Pancreas (tissue), 10 donors: ENCODE data around the gene RELL2. TPM values are rescaled to one million over a fixed set of nuclear protein-coding genes. Genes with fewer than 3 reads are reported as not detected.

ENCODE experiments used
- ATAC-seq, 4 donors: fragments of 200-7000 bp; cut with Tn5 transposase; one replicate each; pipeline versions ENCODE4 v1.8.0 to v1.9.1; 2020; ENCODE audit warnings: mild to moderate bottlenecking in 4 of 4, moderate library complexity in 4 of 4
- DNase-seq, 6 donors: peaks; one replicate each; pipeline ENCODE4 v3.0.0-alpha.2; 2020
- FAIRE-seq: peaks from 2 replicates; lab custom pipeline; 2012; peaks lifted over from hg19 to GRCh38; lab: Jason Lieb, UNC
- H3K27ac ChIP-seq, 4 donors: fragments of 200-600 bp; sonication (generic); 1 replicate in 3 of 4; 2 replicates in 1 of 4; pipeline versions ENCODE4 v1.5.0 to v1.8.0; 2020
- H3K27me3 ChIP-seq, 4 donors: fragments of 200-600 bp; one replicate each; pipeline ENCODE4 v1.8.0; 2021
- H3K36me3 ChIP-seq, 3 donors: fragments of 200-600 bp; sonication (generic) in 1 of 3; one replicate each; pipeline versions ENCODE4 v1.5.0 to v1.8.0; 2020 to 2021
- H3K4me1 ChIP-seq, 3 donors: fragments of 200-600 bp; one replicate each; pipeline ENCODE4 v1.8.0; 2021
- H3K4me3 ChIP-seq, 4 donors: fragments of 200-600 bp; sonication (generic) in 2 of 4; one replicate each; pipeline versions ENCODE4 v1.5.0 to v1.8.0; 2020 to 2021
- H3K9me3 ChIP-seq, 4 donors: fragments of 200-600 bp; one replicate each; pipeline ENCODE4 v1.8.0; 2021
- WGBS, 2 donors: extraction: QIAGEN DNeasy Blood & Tissue Kit; methylation state at CpG; one replicate each; pipeline ENCODE4 v1.1.7; 2013; 5-methylcytosine and 5-hydroxymethylcytosine counted together
- intact Hi-C, 3 donors: fragments of 100-400 bp; cut with DNase I; formaldehyde crosslinking; loops; one replicate each; pipeline versions ENCODE4 v1.11.1 to v1.14.2; 2022
- polyA plus RNA-seq, 2 donors: library from polyadenylated mRNA; stranded (reverse); fragments of 200-250 nt; gene quantifications; one replicate each; pipeline ENCODE4 v1.2.3, GENCODE V29; 2013
- total RNA-seq, 6 donors: library from RNA; stranded (reverse); fragmentation: NEBNext Ultra II Directional in 4 of 6; extraction: Animal tissue kit (Norgen Biotek cat#: 25700) in 4 of 6; gene quantifications; one replicate each; pipeline versions ENCODE4 v1.2.1 to v1.2.4, GENCODE V29; 2021 to 2023
- TF ChIP-seq, protein P1 (sequence below), 4 donors: fragments of 200-600 bp; sonication (generic) in 3 of 4; IDR thresholded peaks; one replicate each; pipeline versions ENCODE4 v1.5.0 to v1.8.0; 2021; ENCODE audit warnings: antibody characterized with exemption in 4 of 4
- donor health status: healthy with polysubstance abuse.
- donor health status: DM: no; HTN: no; CAD: no; lungs with moderate emphysema.
- donor health status: DM: no; HTN: no; CAD: no.
- donor health status: control.
- donor health status: control.
- donor health status: Bipolar disorder and iron deficiency.
- donor health status: DM: yes; HTN: yes; CAD: no.
- donor health status: DM: no; HTN: no; CAD: no.
- donor health status: DM: no; HTN: no; CAD: no.
- donor health status: DM: yes; HTN: yes; CAD: no.

The RELL2 gene
- total and polyA plus RNA-seq, 8 donors, result 0.67 to 9.0 (median 1.2) TPM

DNA sequence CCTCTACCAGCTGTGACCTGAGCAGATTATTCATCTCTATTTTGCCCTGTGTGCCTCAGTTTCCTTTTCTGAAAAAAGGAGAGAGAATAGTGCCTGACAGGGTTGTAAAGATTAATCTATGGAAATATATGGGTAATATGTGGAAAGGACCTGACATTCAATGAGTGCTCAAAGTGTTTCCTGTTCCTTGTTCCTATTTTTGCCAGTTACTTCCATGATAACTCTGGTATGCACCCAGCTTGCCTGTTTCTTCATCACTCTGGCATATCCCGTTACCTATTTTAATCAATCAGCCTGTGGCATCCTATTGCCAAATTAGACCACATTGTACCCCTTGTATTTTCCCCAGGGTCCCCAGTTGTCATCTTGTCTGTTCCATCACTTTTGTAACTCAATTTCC lies 48.8 kb downstream of the RELL2 start:
- DNase-seq (no peak), ATAC-seq (no peak), FAIRE-seq (no peak)
- Histone ChIP-seq H3K36me3 (no peaks in the 10 kb centered on the region), H3K9me3 (no peaks in the 10 kb centered on the region), H3K27ac (no peak overlapping the region), H3K27me3 (peaks cover 0 to 3% (median 0%) of the 10 kb centered on the region in 4 donors), H3K4me3 (no peak overlapping the region), H3K4me1 (no peaks in the 10 kb centered on the region)
- intact Hi-C loops, result loop anchor here in 1 of 3 donors (5.0 kb wide), 1 partner anchor 272 kb away; the partner anchor contains the start of gene PCDH12
- TF ChIP-seq, protein P1, sequence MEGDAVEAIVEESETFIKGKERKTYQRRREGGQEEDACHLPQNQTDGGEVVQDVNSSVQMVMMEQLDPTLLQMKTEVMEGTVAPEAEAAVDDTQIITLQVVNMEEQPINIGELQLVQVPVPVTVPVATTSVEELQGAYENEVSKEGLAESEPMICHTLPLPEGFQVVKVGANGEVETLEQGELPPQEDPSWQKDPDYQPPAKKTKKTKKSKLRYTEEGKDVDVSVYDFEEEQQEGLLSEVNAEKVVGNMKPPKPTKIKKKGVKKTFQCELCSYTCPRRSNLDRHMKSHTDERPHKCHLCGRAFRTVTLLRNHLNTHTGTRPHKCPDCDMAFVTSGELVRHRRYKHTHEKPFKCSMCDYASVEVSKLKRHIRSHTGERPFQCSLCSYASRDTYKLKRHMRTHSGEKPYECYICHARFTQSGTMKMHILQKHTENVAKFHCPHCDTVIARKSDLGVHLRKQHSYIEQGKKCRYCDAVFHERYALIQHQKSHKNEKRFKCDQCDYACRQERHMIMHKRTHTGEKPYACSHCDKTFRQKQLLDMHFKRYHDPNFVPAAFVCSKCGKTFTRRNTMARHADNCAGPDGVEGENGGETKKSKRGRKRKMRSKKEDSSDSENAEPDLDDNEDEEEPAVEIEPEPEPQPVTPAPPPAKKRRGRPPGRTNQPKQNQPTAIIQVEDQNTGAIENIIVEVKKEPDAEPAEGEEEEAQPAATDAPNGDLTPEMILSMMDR (IDR thresholded peaks at IDR 0.05), result no peak
- WGBS, 2 donors, result 84 to 90% methylated on average over 1 of the region's 1 CpG

DNA sequence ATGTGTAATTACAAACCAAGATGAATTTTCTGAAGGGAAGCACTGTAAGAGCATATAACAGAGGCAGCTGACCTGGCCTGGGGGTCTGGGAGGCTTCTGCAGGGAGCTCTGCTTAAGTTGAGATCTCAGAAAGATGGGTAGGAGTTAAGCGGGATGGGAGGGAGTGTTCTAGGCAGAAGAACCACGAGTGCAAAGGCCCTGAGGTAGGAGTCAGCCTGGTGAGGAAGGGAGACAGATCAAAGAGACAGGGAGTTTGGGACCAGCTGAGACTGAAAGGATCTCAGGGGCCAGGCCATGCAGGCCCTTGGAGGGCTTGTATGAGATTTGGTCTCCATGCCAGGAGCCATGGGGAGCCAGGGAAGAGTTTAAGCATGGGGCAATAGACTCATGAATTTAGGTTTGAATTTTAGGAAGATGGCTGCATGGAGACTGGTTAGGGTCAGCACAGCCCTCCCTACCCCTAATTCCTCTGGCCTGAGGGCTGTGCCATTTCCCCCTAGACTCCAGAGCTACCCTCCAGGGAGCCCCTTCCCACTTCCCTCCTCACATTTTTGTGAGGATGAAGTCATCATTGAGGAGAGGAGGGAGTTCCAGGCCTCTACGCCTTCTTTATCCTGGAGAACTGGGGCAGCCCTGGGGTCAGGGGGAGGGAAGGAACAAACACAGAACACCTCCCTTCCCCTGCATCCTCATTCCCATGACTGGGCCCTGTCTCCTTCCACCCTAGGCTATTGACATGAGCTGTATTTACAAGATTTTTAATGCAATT lies 50.0 kb downstream of the RELL2 start:
- Histone ChIP-seq H3K27ac (no peak overlapping the region), H3K9me3 (no peaks in the 10 kb centered on the region), H3K27me3 (peaks cover 0 to 3% (median 0%) of the 10 kb centered on the region in 4 donors), H3K4me3 (no peak overlapping the region), H3K4me1 (no peaks in the 10 kb centered on the region), H3K36me3 (no peaks in the 10 kb centered on the region)
- WGBS, 2 donors, result 65 to 72% methylated on average over 3 of the region's 3 CpGs
- DNase-seq (no peak), FAIRE-seq (no peak), ATAC-seq (no peak)
- TF ChIP-seq, protein P1 (IDR thresholded peaks at IDR 0.05), result no peak
- intact Hi-C loops, result loop anchor here in 1 of 3 donors (5.0 kb wide), 1 partner anchor 270 kb away; the partner anchor contains the start of gene PCDH12

Other genes with a start within 250 kb of the RELL2 start
- 1 to 10 TPM; 1.5 to 3.1 (median 1.9) TPM for gene PCDHGB4, start 249.3 kb upstream of the RELL2 start, total RNA-seq
- gene PCDHGB4, start 249.3 kb upstream of the RELL2 start, polyA plus RNA-seq, result under 1 TPM; 0.56 to 0.65 TPM
- gene PCDHGA8, start 244.4 kb upstream of the RELL2 start, total RNA-seq, result 1 to 10 TPM in 2 of 6 donors, under 1 TPM in 4; 0.72 to 1.1 (median 0.91) TPM
- under 1 TPM; 0.12 to 0.49 TPM for gene PCDHGA8, start 244.4 kb upstream of the RELL2 start, polyA plus RNA-seq
- gene PCDHGB5, start 239.1 kb upstream of the RELL2 start, total RNA-seq, result 1 to 10 TPM; 4.0 to 7.9 (median 5.4) TPM
- gene PCDHGB5, start 239.1 kb upstream of the RELL2 start, polyA plus RNA-seq, result 1 to 10 TPM; 1.1 to 1.4 TPM
- 1 to 10 TPM; 1.4 to 3.0 (median 2.3) TPM for gene PCDHGA9, start 234.2 kb upstream of the RELL2 start, total RNA-seq
- gene PCDHGA9, start 234.2 kb upstream of the RELL2 start, polyA plus RNA-seq, result 1 to 10 TPM in 1 of 2 donors, under 1 TPM in 1; 0.31 to 1.3 TPM
- 1 to 10 TPM; 1.7 to 4.0 (median 2.6) TPM for gene PCDHGB6, start 229.0 kb upstream of the RELL2 start, total RNA-seq
- 1 to 10 TPM in 1 of 2 donors, under 1 TPM in 1; 0.63 to 1.1 TPM for gene PCDHGB6, start 229.0 kb upstream of the RELL2 start, polyA plus RNA-seq
- 1 to 10 TPM; 1.2 to 3.1 (median 2.1) TPM for gene PCDHGA10, start 224.0 kb upstream of the RELL2 start, total RNA-seq
- under 1 TPM; 0.26 to 0.95 TPM for gene PCDHGA10, start 224.0 kb upstream of the RELL2 start, polyA plus RNA-seq
- gene PCDHGB7, start 219.3 kb upstream of the RELL2 start, total RNA-seq, result 1 to 10 TPM; 3.3 to 5.6 (median 3.9) TPM
- 1 to 10 TPM; 1.0 to 1.1 TPM for gene PCDHGB7, start 219.3 kb upstream of the RELL2 start, polyA plus RNA-seq
- 1 to 10 TPM; 1.2 to 2.6 (median 1.6) TPM for gene PCDHGA11, start 215.9 kb upstream of the RELL2 start, total RNA-seq
- gene PCDHGA11, start 215.9 kb upstream of the RELL2 start, polyA plus RNA-seq, result under 1 TPM; 0.23 to 0.99 TPM
- 1 to 10 TPM; 1.2 to 2.3 (median 1.6) TPM for gene PCDHGA12, start 206.5 kb upstream of the RELL2 start, total RNA-seq
- 1 to 10 TPM in 1 of 2 donors, under 1 TPM in 1; 0.33 to 1.2 TPM for gene PCDHGA12, start 206.5 kb upstream of the RELL2 start, polyA plus RNA-seq
- 10 to 100 TPM in 5 of 6 donors, 1 to 10 TPM in 1; 9.1 to 25.3 (median 16.7) TPM for gene PCDHGC3, start 161.0 kb upstream of the RELL2 start, total RNA-seq
- 10 to 100 TPM; 20.0 to 23.1 TPM for gene PCDHGC3, start 161.0 kb upstream of the RELL2 start, polyA plus RNA-seq
- 1 to 10 TPM in 3 of 6 donors, under 1 TPM in 3; 0.41 to 1.4 (median 0.91) TPM for gene PCDHGC4, start 152.0 kb upstream of the RELL2 start, total RNA-seq
- under 1 TPM; 0.35 to 0.65 TPM for gene PCDHGC4, start 152.0 kb upstream of the RELL2 start, polyA plus RNA-seq
- gene PCDHGC5, start 147.9 kb upstream of the RELL2 start, total RNA-seq, result under 1 TPM; 0.17 to 0.98 (median 0.76) TPM
- under 1 TPM; 0.09 to 0.61 TPM for gene PCDHGC5, start 147.9 kb upstream of the RELL2 start, polyA plus RNA-seq
- gene DIAPH1, start 18.0 kb upstream of the RELL2 start, total RNA-seq, result 10 to 100 TPM; 41.1 to 72.7 (median 61.0) TPM
- 10 to 100 TPM; 28.9 to 41.2 TPM for gene DIAPH1, start 18.0 kb upstream of the RELL2 start, polyA plus RNA-seq
- gene HDAC3, start 148 bp upstream of the RELL2 start, total RNA-seq, result 10 to 100 TPM; 17.8 to 28.5 (median 26.0) TPM
- gene HDAC3, start 148 bp upstream of the RELL2 start, polyA plus RNA-seq, result 10 to 100 TPM; 30.5 to 68.9 TPM
- gene FCHSD1, start 14.4 kb downstream of the RELL2 start, total RNA-seq, result 10 to 100 TPM in 1 of 6 donors, 1 to 10 TPM in 5; 4.8 to 18.3 (median 7.7) TPM
- 10 to 100 TPM; 20.0 to 22.4 TPM for gene FCHSD1, start 14.4 kb downstream of the RELL2 start, polyA plus RNA-seq
- 1 to 10 TPM; 1.2 to 4.9 (median 1.8) TPM for gene ARAP3, start 45.2 kb downstream of the RELL2 start, total RNA-seq
- 10 to 100 TPM in 1 of 2 donors, 1 to 10 TPM in 1; 6.2 to 11.9 TPM for gene ARAP3, start 45.2 kb downstream of the RELL2 start, polyA plus RNA-seq
- gene PCDH1, start 241.4 kb downstream of the RELL2 start, total RNA-seq, result 10 to 100 TPM; 12.0 to 30.7 (median 16.2) TPM
- gene PCDH1, start 241.4 kb downstream of the RELL2 start, polyA plus RNA-seq, result 10 to 100 TPM in 1 of 2 donors, 1 to 10 TPM in 1; 6.8 to 10.1 TPM